PC-9 (cell line): Measurements from ENCODE around the gene PSMD3.

Experiments
- CTCF ChIP-seq: fragments of 200-600 bp; sonication (generic); conservative IDR thresholded peaks from 2 replicates; pipeline ENCODE4 v1.6.1; 2017; ENCODE audit warnings: mixed run types, antibody characterized with exemption, mild to moderate bottlenecking, moderate library complexity
- EZH2 ChIP-seq: fragments of 200-600 bp; sonication (generic); IDR thresholded peaks from 2 replicates; pipeline ENCODE4 v1.8.0; 2017; ENCODE audit warnings: antibody characterized with exemption, low read depth

GRCh38 chr17:40031706-40032105, 51.1 kb downstream of the PSMD3 start:
- TF ChIP-seq CTCF (no peak), EZH2 (no peak)
